ENCODE data around the gene ZNRF3. TPM values are rescaled to one million over a fixed set of nuclear protein-coding genes. Genes with fewer than 3 reads are reported as not detected.

The ZNRF3 gene
- total and polyA plus RNA-seq, 2 donors (not counting 1 experiment from before 2014, with no cell fraction given), result 0.21 to 0.71 TPM

- peaks cover 0 to 25% (median 22%) of the 10 kb centered on the region in 4 experiments for H3K27me3 ChIP-seq (replicated peaks in 1 of 4; ENCODE audit: control extremely low read depth in 1 of 4, control insufficient read depth in 3 of 4, insufficient read depth in 4 of 4, low read length in 3 of 4)
- no peak overlapping the region for H3K27ac ChIP-seq (ENCODE audit: low read length in 2 of 2)
- ChIA-PET POLR2A (no interaction called here), CTCF (interaction anchor here (0.7 kb wide), 1 partner anchor 10 kb away, joined by 3 read pairs; no protein-coding TSS in a partner anchor)
- Mint-ChIP-seq H3K4me3 (no peak overlapping the region), H3K27me3 (peaks cover 38% of the 10 kb centered on the region), H3K27ac (no peak overlapping the region), H3K9me3 (ENCODE audit: insufficient read depth) (no peaks in the 10 kb centered on the region), H3K4me1 (peaks cover 13% of the 10 kb centered on the region)
- no peak for TF ChIP-seq CTCF (IDR thresholded peaks at IDR 0.05)
- no peak for TF ChIP-seq EZH2 (IDR thresholded peaks at IDR 0.05; ENCODE audit: borderline replicate concordance, insufficient read depth, low read depth, low read length, poor library complexity, severe bottlenecking)
- intact Hi-C loops (cut with micrococcal nuclease), result loop anchor here (10.0 kb wide), 3 partner anchors 697 to 1537 kb away; partner anchors contain the start of genes MTFP1, NIPSNAP1, UQCR10 and ZMAT5
- ATAC-seq (ENCODE audit: low read depth) (no peak), DNase-seq (no peak)
- H3K4me1 ChIP-seq (ENCODE audit: control insufficient read depth in 2 of 2, insufficient read depth in 2 of 2, low read length in 2 of 2), result peaks cover 8 to 13% of the 10 kb centered on the region in 2 donors
- no peak overlapping the region for H3K4me2 ChIP-seq (replicated peaks; ENCODE audit: low read depth, low read length, poor library complexity, severe bottlenecking)
- H4K20me1 ChIP-seq (ENCODE audit: control insufficient read depth, insufficient read depth, low read length, poor library complexity, severe bottlenecking), result no peaks in the 10 kb centered on the region
- no peak overlapping the region for H2AFZ ChIP-seq (ENCODE audit: insufficient read depth, low read depth, low read length, poor library complexity, severe bottlenecking)
- no peak overlapping the region for H3K9ac ChIP-seq (ENCODE audit: low read length)
- peaks cover 0 to 9% (median 0%) of the 10 kb centered on the region in 3 donors for H3K9me3 ChIP-seq (ENCODE audit: control extremely low read depth in 1 of 3, control insufficient read depth in 2 of 3, insufficient read depth in 1 of 3, low read length in 2 of 3)
- WGBS (ENCODE audit: insufficient coverage), result 97% methylated on average over 3 of the region's 4 CpGs
- H3K36me3 ChIP-seq (replicated peaks in 1 of 2; ENCODE audit: control extremely low read depth in 1 of 2, control insufficient read depth in 1 of 2, extremely low read depth in 1 of 2, insufficient read depth in 2 of 2, low read length in 1 of 2), result no peaks in the 10 kb centered on the region
- no peak overlapping the region for H3K4me3 ChIP-seq (ENCODE audit: control extremely low read depth in 1 of 5, extremely low read depth in 1 of 5, insufficient read depth in 1 of 5, low read depth in 2 of 5, low read length in 4 of 5)
- H3K79me2 ChIP-seq (ENCODE audit: control insufficient read depth, insufficient read depth, low read length), result no peaks in the 10 kb centered on the region
These were observed 4.5 kb downstream of the ZNRF3 start for GRCh38 chr22:28887725-28888459.

GRCh38 chr22:28889478-28890024 lies 6.2 kb downstream of the ZNRF3 start:
- Mint-ChIP-seq H3K4me3 (no peak overlapping the region), H3K27ac (no peak overlapping the region), H3K9me3 (ENCODE audit: insufficient read depth) (no peaks in the 10 kb centered on the region), H3K27me3 (peaks cover 34% of the 10 kb centered on the region), H3K4me1 (peaks cover 11% of the 10 kb centered on the region)
- Histone ChIP-seq H3K4me2 (replicated peaks; ENCODE audit: low read depth, low read length, poor library complexity, severe bottlenecking) (no peak overlapping the region), H3K36me3 (replicated peaks in 1 of 2; ENCODE audit: control extremely low read depth in 1 of 2, control insufficient read depth in 1 of 2, extremely low read depth in 1 of 2, insufficient read depth in 2 of 2, low read length in 1 of 2) (no peaks in the 10 kb centered on the region), H3K27ac (ENCODE audit: low read length in 2 of 2) (no peak overlapping the region), H3K9me3 (ENCODE audit: control extremely low read depth in 1 of 3, control insufficient read depth in 2 of 3, insufficient read depth in 1 of 3, low read length in 2 of 3) (peaks cover 0 to 3% (median 0%) of the 10 kb centered on the region in 3 donors), H3K4me1 (ENCODE audit: control insufficient read depth in 2 of 2, insufficient read depth in 2 of 2, low read length in 2 of 2) (peaks cover 7 to 12% of the 10 kb centered on the region in 2 donors), H2AFZ (ENCODE audit: insufficient read depth, low read depth, low read length, poor library complexity, severe bottlenecking) (no peak overlapping the region), H3K4me3 (ENCODE audit: control extremely low read depth in 1 of 5, extremely low read depth in 1 of 5, insufficient read depth in 1 of 5, low read depth in 2 of 5, low read length in 4 of 5) (no peak overlapping the region), H4K20me1 (ENCODE audit: control insufficient read depth, insufficient read depth, low read length, poor library complexity, severe bottlenecking) (no peaks in the 10 kb centered on the region), H3K79me2 (ENCODE audit: control insufficient read depth, insufficient read depth, low read length) (no peaks in the 10 kb centered on the region), H3K27me3 (replicated peaks in 1 of 4; ENCODE audit: control extremely low read depth in 1 of 4, control insufficient read depth in 3 of 4, insufficient read depth in 4 of 4, low read length in 3 of 4) (peaks cover 0 to 21% (median 17%) of the 10 kb centered on the region in 4 experiments), H3K9ac (ENCODE audit: low read length) (no peak overlapping the region)
- CTCF ChIA-PET, result no interaction called here
- WGBS (ENCODE audit: insufficient coverage), result 50% methylated on average over 4 of the region's 6 CpGs
- DNase-seq (no peak), ATAC-seq (ENCODE audit: low read depth) (no peak)
- TF ChIP-seq CTCF (IDR thresholded peaks at IDR 0.05) (no peak), EZH2 (IDR thresholded peaks at IDR 0.05; ENCODE audit: borderline replicate concordance, insufficient read depth, low read depth, low read length, poor library complexity, severe bottlenecking) (no peak)
- POLR2A ChIA-PET, result no interaction called here
- intact Hi-C loops (cut with micrococcal nuclease), result loop anchor here (10.0 kb wide), 3 partner anchors 695 to 1535 kb away; partner anchors contain the start of genes MTFP1, NIPSNAP1, UQCR10 and ZMAT5
